Measurements from ENCODE around the gene PAK3. TPM values are rescaled to one million over a fixed set of nuclear protein-coding genes. Genes with fewer than 3 reads are reported as not detected.

Gene PAK3
- total and polyA plus RNA-seq, 9 of the 15 experiments (the other 6 are each of a cell fraction or from before 2014, with no cell fraction given), result not detected

GRCh38 chrX:111129921-111130320 lies 33.9 kb downstream of the PAK3 start (continued):
- TF ChIP-seq AFF1 (IDR thresholded peaks at IDR 0.05; ENCODE audit: low read depth in 1 of 2, partially characterized antibody in 2 of 2), result no peak
- no peak for TF ChIP-seq ZNF280A (IDR thresholded peaks at IDR 0.05; ENCODE audit: low read depth, partially characterized antibody)
- TF ChIP-seq TOE1 (IDR thresholded peaks at IDR 0.05; ENCODE audit: borderline replicate concordance), result no peak
- TF ChIP-seq TOE1 (CRISPR knock-in tag; IDR thresholded peaks at IDR 0.05; ENCODE audit: borderline replicate concordance, low read depth), result no peak
- TF ChIP-seq ZNF407 (IDR thresholded peaks at IDR 0.05; ENCODE audit: low read depth), result no peak
- no peak for TF ChIP-seq ZBTB9 (CRISPR knock-in tag; IDR thresholded peaks at IDR 0.05)
